Tibial artery (tissue), 4 donors: ENCODE results near the gene DQX1.
"Not testable (repeated sequence)": the region's sequence is repeated elsewhere in the genome, so short reads cannot be mapped to it uniquely, and the experiment has no call there.

Source experiments
- DNase-seq, 2 donors: peaks; one replicate each; pipeline ENCODE4 v3.0.0-alpha.2; 2019
- H3K27ac ChIP-seq, 2 donors: fragments of 200-600 bp; sonication (generic) in 1 of 2; 1 replicate in 1 of 2; 2 replicates in 1 of 2; pipeline ENCODE4 v1.5.1; 2018 to 2019; ENCODE audit warnings: mild to moderate bottlenecking in 1 of 2
- H3K27me3 ChIP-seq, 2 donors: fragments of 200-600 bp; sonication (generic) in 1 of 2; one replicate each; pipeline versions ENCODE4 v1.5.1 to v1.6.0; 2016 to 2019
- H3K36me3 ChIP-seq, 3 donors: fragments of 200-600 bp; sonication (generic) in 2 of 3; one replicate each; pipeline ENCODE4 v1.5.1; 2016 to 2019; ENCODE audit warnings: mild to moderate bottlenecking in 2 of 3
- H3K4me1 ChIP-seq, 4 donors: fragments of 200-600 bp; sonication (generic) in 2 of 4; 1 replicate in 3 of 4; 2 replicates in 1 of 4; pipeline ENCODE4 v1.5.1; 2016 to 2019
- H3K4me3 ChIP-seq, 2 donors: fragments of 200-600 bp; sonication (generic) in 1 of 2; 1 replicate in 1 of 2; 2 replicates in 1 of 2; pipeline ENCODE4 v1.5.1; 2018 to 2019; ENCODE audit warnings: mild to moderate bottlenecking in 2 of 2
- H3K9me3 ChIP-seq, 3 donors: fragments of 200-600 bp; sonication (generic) in 1 of 3; one replicate each; pipeline ENCODE4 v1.5.1; 2016 to 2019
- CTCF ChIP-seq, 2 experiments: fragments of 200-600 bp in 1 of 2; fragments of 450-650 bp in 1 of 2; IDR thresholded peaks; one replicate each; pipeline ENCODE4 v1.5.1; 2017 to 2019; ENCODE audit warnings: antibody characterized with exemption in 2 of 2, mild to moderate bottlenecking in 1 of 2, moderate library complexity in 1 of 2
- intact Hi-C: fragments of 100-400 bp; cut with DNase I; formaldehyde crosslinking; loops from one replicate; pipeline ENCODE4 v1.15.0; 2023; ENCODE audit warnings: low total_unique reads

Gene DQX1

GRCh38 chr2:74472945-74473258 is 53.1 kb downstream of the DQX1 start:
- intact Hi-C loops: no loop called here
- H3K36me3 ChIP-seq: peaks cover 15 to 38% (median 15%) of the 10 kb centered on the region in 3 donors
- DNase-seq: no peak
- peaks cover 0 to 25% (median 13%) of the 10 kb centered on the region in 4 donors for H3K4me1 ChIP-seq
- H3K27me3 ChIP-seq: no peaks in the 10 kb centered on the region
- peak overlapping the region; percentile 61 to 69 for H3K4me3 ChIP-seq
- H3K27ac ChIP-seq: peak overlapping the region; percentile 78 to 85
- no peaks in the 10 kb centered on the region for H3K9me3 ChIP-seq
- TF ChIP-seq CTCF (IDR thresholded peaks at IDR 0.05): no peak

- Histone ChIP-seq H3K4me1 (peaks cover 0 to 25% (median 13%) of the 10 kb centered on the region in 4 donors), H3K9me3 (no peaks in the 10 kb centered on the region), H3K4me3 (peak within 1 kb of the TSS; percentile 61 to 69), H3K27me3 (no peaks in the 10 kb centered on the region), H3K27ac (peak within 1 kb of the TSS; percentile 78 to 85), H3K36me3 (peaks cover 13 to 32% (median 15%) of the 10 kb centered on the region in 3 donors)
- peak in 1 of 2 experiments; percentile 2 for TF ChIP-seq CTCF (IDR thresholded peaks at IDR 0.05)
- peak; percentile 94 to 95 for DNase-seq
- intact Hi-C loops: no loop called here
These were observed 53.7 kb downstream of the DQX1 start, which contains the start of gene MRPL53 for GRCh38 chr2:74472086-74472944. TSS of gene MRPL53 (minus strand) at chr2:74472680. CDS start at chr2:74472660, 20 bp downstream.

DNA sequence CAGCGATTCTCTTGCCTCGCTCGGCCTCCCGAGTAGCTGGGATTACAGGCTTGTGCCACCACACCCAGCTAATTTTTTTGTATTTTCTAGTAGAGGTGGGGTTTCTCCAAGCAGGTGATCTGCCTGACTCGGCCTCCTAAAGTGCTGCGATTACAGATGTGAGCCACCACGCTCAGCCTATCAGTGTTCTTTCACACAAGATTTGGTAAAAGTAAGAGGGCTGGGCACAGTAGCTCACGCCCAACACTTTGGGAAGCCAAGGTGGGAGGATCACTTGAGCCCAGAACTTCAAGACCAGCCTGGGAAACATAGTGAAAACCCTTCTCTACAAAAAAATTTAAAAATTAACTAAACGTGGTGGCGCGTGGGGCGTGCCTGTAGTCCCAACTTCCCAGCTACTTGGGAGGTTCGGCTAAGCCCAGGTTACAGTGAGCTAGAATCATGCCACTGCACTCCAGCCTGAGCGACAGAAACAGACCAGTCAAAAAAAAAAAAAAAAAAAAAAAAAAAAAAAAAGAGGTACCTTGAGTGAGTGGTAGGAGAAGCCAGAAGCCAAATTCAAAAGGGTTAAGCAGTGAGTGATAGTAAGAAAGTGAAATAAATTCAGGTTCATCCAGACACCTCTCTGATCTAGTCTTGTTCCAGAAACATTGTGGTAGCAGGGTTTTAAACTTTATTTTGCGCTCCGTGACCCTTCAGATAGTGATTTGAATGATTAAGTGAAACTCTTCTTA is 54.5 kb downstream of the DQX1 start:
- intact Hi-C loops: no loop called here
- Histone ChIP-seq H3K27ac (peak overlapping the region; percentile 78 to 85), H3K27me3 (no peaks in the 10 kb centered on the region), H3K4me3 (peak overlapping the region; percentile 61 to 69), H3K36me3 (peaks cover 13 to 29% (median 15%) of the 10 kb centered on the region in 3 donors), H3K9me3 (no peaks in the 10 kb centered on the region), H3K4me1 (peaks cover 0 to 25% (median 13%) of the 10 kb centered on the region in 4 donors)
- DNase-seq: no peak
- TF ChIP-seq CTCF (IDR thresholded peaks at IDR 0.05): no peak

- H3K36me3 ChIP-seq: peaks cover 13 to 22% (median 15%) of the 10 kb centered on the region in 3 donors
- intact Hi-C loops, H3K9me3 ChIP-seq, H3K27ac ChIP-seq, H3K27me3 ChIP-seq, DNase-seq, H3K4me3 ChIP-seq: not testable (repeated sequence)
- H3K4me1 ChIP-seq: peaks cover 0 to 32% (median 20%) of the 10 kb centered on the region in 4 donors
These were observed 55.3 kb downstream of the DQX1 start for GRCh38 chr2:74470742-74471141.
